HepG2 (cell line): Measurements from ENCODE around the gene CYP27B1. TPM values are rescaled to one million over a fixed set of nuclear protein-coding genes. Genes with fewer than 3 reads are reported as not detected.

Experiments
- ARID2 ChIP-seq: sonication (generic); formaldehyde crosslinking; IDR thresholded peaks from 2 replicates; pipeline ENCODE4 v1.8.1; 2022; ENCODE audit warnings: mild to moderate bottlenecking, missing genetic modification reagents, borderline replicate concordance
- HNRNPH1 ChIP-seq: fragments of 200-400 bp; formaldehyde crosslinking; optimal IDR thresholded peaks from 2 replicates; pipeline ENCODE3; 2017; ENCODE audit warnings: mild to moderate bottlenecking, low read depth, low read length
- KAT7 ChIP-seq: IDR thresholded peaks from 2 replicates; pipeline ENCODE4 v1.6.1; 2018; ENCODE audit warnings: borderline replicate concordance, missing compliant biosample characterization
- TCF7L2 ChIP-seq: IDR thresholded peaks from 2 replicates; pipeline ENCODE4 v1.6.1; 2011; ENCODE audit warnings: mild to moderate bottlenecking, low read depth, low read length, moderate library complexity
- ZNF136 ChIP-seq: sonication (generic); formaldehyde crosslinking; IDR thresholded peaks from 2 replicates; pipeline ENCODE4 v1.8.1; 2022; ENCODE audit warnings: low read depth, mild to moderate bottlenecking, moderate library complexity, missing genetic modification reagents
- ZNF75D ChIP-seq: sonication (generic); formaldehyde crosslinking; IDR thresholded peaks from 2 replicates; pipeline ENCODE4 v1.8.1; 2023; ENCODE audit warnings: missing genetic modification reagents, mild to moderate bottlenecking, borderline replicate concordance
- ZNF816 ChIP-seq: sonication (generic); formaldehyde crosslinking; IDR thresholded peaks from 2 replicates; pipeline ENCODE4 v1.8.0; 2022; ENCODE audit warnings: missing genetic modification reagents, mild to moderate bottlenecking, borderline replicate concordance
- polyA plus RNA-seq, 8 experiments: library from polyadenylated mRNA; depleted of rRNA in 3 of 8; stranded (reverse) in 7 of 8; unstranded in 1 of 8; fragments of >200 nt; fragmentation: Illumina TruSeq in 4 of 8; extraction: Trizol in 4 of 8; gene quantifications; 2 replicates each; pipeline versions ENCODE4 v1.2.1 to v1.2.3, GENCODE V29; 2011 to 2016; ENCODE audit warnings: low read depth in 4 of 8, missing spikeins in 1 of 8, mixed read lengths in 1 of 8; ENCODE audit not compliant: insufficient read depth in 1 of 8
- total RNA-seq, 5 experiments: library from RNA; depleted of rRNA; stranded (reverse); fragments of >200 nt; fragmentation: Illumina TruSeq; extraction: Trizol; gene quantifications; 2 replicates each; pipeline ENCODE4 v1.2.3, GENCODE V29; 2016; ENCODE audit warnings: low read depth in 1 of 5
- TF ChIP-seq, protein P1 (sequence below): sonication (generic); formaldehyde crosslinking; IDR thresholded peaks from 2 replicates; pipeline ENCODE4 v1.9.0; 2021; ENCODE audit warnings: missing genetic modification reagents, borderline replicate concordance

The CYP27B1 gene
- total and polyA plus RNA-seq, 2 of the 13 experiments (the other 11 are each of a cell fraction or from before 2014, with no cell fraction given), result 2.3 to 3.0 TPM

DNA sequence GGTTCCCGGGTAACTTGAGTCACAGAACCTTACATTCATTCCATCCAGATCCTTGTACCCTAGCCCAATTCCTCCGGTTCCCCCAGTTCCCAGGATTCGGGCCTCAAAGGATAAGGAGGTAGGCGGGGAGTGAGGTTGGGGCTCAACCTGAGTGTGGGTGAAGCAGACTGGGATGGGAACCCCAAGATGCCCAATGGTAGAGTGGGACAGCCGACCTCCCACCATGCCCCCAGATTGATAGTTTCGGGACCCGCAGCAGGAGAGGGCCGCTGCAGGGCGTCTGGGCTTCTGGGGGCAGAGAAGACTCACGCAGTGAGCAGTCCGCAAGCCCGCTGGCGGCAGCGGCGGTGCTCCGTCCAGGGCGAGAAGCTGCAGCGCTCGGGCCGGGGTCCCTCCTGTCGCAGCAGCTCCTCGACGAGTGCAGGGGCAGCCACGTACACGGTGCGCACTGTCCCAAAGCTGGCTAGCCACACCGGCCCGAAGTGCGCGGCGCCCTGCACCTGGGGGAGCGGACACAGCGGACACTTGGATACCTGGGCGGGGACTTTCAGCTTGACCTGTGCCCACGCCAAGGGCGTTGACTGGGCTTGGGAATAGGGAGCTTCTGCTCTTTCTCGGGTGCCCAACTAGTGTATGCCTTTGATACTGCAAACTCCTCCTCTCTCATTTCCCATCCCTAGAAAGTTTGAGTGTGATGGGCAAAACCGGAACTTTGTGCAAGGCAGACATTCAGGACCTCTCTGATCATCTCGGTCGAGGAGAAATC lies 997 bp downstream of the CYP27B1 start (continued):
- TF ChIP-seq, protein P1, sequence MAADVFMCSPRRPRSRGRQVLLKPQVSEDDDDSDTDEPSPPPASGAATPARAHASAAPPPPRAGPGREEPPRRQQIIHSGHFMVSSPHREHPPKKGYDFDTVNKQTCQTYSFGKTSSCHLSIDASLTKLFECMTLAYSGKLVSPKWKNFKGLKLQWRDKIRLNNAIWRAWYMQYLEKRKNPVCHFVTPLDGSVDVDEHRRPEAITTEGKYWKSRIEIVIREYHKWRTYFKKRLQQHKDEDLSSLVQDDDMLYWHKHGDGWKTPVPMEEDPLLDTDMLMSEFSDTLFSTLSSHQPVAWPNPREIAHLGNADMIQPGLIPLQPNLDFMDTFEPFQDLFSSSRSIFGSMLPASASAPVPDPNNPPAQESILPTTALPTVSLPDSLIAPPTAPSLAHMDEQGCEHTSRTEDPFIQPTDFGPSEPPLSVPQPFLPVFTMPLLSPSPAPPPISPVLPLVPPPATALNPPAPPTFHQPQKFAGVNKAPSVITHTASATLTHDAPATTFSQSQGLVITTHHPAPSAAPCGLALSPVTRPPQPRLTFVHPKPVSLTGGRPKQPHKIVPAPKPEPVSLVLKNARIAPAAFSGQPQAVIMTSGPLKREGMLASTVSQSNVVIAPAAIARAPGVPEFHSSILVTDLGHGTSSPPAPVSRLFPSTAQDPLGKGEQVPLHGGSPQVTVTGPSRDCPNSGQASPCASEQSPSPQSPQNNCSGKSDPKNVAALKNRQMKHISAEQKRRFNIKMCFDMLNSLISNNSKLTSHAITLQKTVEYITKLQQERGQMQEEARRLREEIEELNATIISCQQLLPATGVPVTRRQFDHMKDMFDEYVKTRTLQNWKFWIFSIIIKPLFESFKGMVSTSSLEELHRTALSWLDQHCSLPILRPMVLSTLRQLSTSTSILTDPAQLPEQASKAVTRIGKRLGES (CRISPR knock-in tag), result no peak
- TF ChIP-seq ZNF136 (CRISPR knock-in tag) (no peak), KAT7 (CRISPR knock-in tag) (no peak), ZNF816 (CRISPR knock-in tag) (no peak), ARID2 (no peak), TCF7L2 (no peak), HNRNPH1 (no peak), ZNF75D (no peak)
